GM23338 (cell line): ENCODE data around the gene RNF217. TPM values are rescaled to one million over a fixed set of nuclear protein-coding genes. Genes with fewer than 3 reads are reported as not detected.

ENCODE experiments used
- ATAC-seq: fragments of 200-7000 bp; cut with Tn5 transposase; 3 replicates; pipeline ENCODE4 v1.9.1; 2020
- DNase-seq: peaks from one replicate; pipeline ENCODE4 v3.0.0-alpha.2; 2015; ENCODE audit warnings: low spot score
- H2AFZ ChIP-seq: fragments of 200-600 bp; sonication (generic); 2 replicates; pipeline ENCODE4 v1.8.0; 2016; ENCODE audit warnings: antibody characterized with exemption, mild to moderate bottlenecking, moderate library complexity
- H3F3A ChIP-seq: fragments of 200-600 bp; sonication (generic); replicated peaks from 2 replicates; pipeline ENCODE4 v1.8.0; 2017; ENCODE audit warnings: antibody characterized with exemption, mixed run types, low read depth
- H3K27ac ChIP-seq: fragments of 200-600 bp; sonication (generic); 2 replicates; pipeline ENCODE4 v1.6.1; 2016; ENCODE audit warnings: low read depth
- H3K27me3 ChIP-seq: fragments of 200-600 bp; sonication (generic); 2 replicates; pipeline ENCODE4 v1.8.0; 2016; ENCODE audit warnings: mild to moderate bottlenecking, mixed run types, moderate library complexity; ENCODE audit not compliant: insufficient read depth
- H3K36me3 ChIP-seq: fragments of 200-600 bp; sonication (generic); 2 replicates; pipeline ENCODE4 v1.8.0; 2016; ENCODE audit warnings: mild to moderate bottlenecking; ENCODE audit not compliant: insufficient read depth
- H3K4me1 ChIP-seq: fragments of 200-600 bp; sonication (generic); 2 replicates; pipeline ENCODE4 v1.8.0; 2016; ENCODE audit warnings: mild to moderate bottlenecking, moderate library complexity; ENCODE audit not compliant: insufficient read depth
- H3K4me2 ChIP-seq: fragments of 200-600 bp; sonication (generic); 2 replicates; pipeline ENCODE4 v1.7.1; 2017; ENCODE audit warnings: mixed run types
- H3K4me3 ChIP-seq: fragments of 200-600 bp; sonication (generic); 2 replicates; pipeline ENCODE4 v1.6.1; 2016; ENCODE audit warnings: mixed run types
- H3K79me2 ChIP-seq: fragments of 200-600 bp; sonication (generic); replicated peaks from 2 replicates; pipeline ENCODE4 v1.8.0; 2017; ENCODE audit warnings: mild to moderate bottlenecking; ENCODE audit not compliant: insufficient read depth
- H3K9me2 ChIP-seq: fragments of 200-600 bp; sonication (generic); 2 replicates; pipeline ENCODE4 v1.8.0; 2017; ENCODE audit not compliant: insufficient read depth
- H4K20me1 ChIP-seq: fragments of 200-600 bp; sonication (generic); replicated peaks from 2 replicates; pipeline ENCODE4 v1.8.0; 2017; ENCODE audit warnings: mild to moderate bottlenecking; ENCODE audit not compliant: insufficient read depth
- H3K27ac Mint-ChIP-seq: 2 replicates; pipeline ENCODE4 v1.8.0; 2020; ENCODE audit warnings: inconsistent platforms, mild to moderate bottlenecking, moderate library complexity, mixed read lengths
- H3K27me3 Mint-ChIP-seq: 3 replicates; pipeline ENCODE4 v1.8.0; 2022; ENCODE audit warnings: low read depth, mild to moderate bottlenecking, moderate library complexity, mixed read lengths, inconsistent platforms; ENCODE audit not compliant: insufficient read depth, poor library complexity
- H3K36me3 Mint-ChIP-seq: 3 replicates; pipeline ENCODE4 v1.8.0; 2021; ENCODE audit warnings: low read depth, mild to moderate bottlenecking, inconsistent platforms, moderate library complexity, mixed read lengths
- H3K4me1 Mint-ChIP-seq: 3 replicates; pipeline ENCODE4 v1.8.0; 2020; ENCODE audit warnings: mild to moderate bottlenecking, inconsistent platforms, mixed read lengths
- H3K4me3 Mint-ChIP-seq: 3 replicates; pipeline ENCODE4 v1.8.0; 2021; ENCODE audit warnings: moderate library complexity, mild to moderate bottlenecking, inconsistent platforms, mixed read lengths
- H3K9me3 Mint-ChIP-seq: 3 replicates; pipeline ENCODE4 v1.8.0; 2020; ENCODE audit warnings: moderate library complexity, mild to moderate bottlenecking, inconsistent platforms, mixed read lengths
- CREB1 ChIP-seq: fragments of 250-450 bp; sonication (Bioruptor Pico); IDR thresholded peaks from 2 replicates; pipeline ENCODE4 v1.5.0; 2020; ENCODE audit warnings: low read depth, mild to moderate bottlenecking, moderate library complexity
- CTCF ChIP-seq, 2 experiments: fragments of 200-600 bp in 1 of 2; sonication (generic) in 1 of 2; conservative IDR thresholded peaks; 2 replicates each; pipeline versions ENCODE4 v1.5.1 to v1.6.1; 2016 to 2017; ENCODE audit warnings: antibody characterized with exemption in 2 of 2, low read depth in 2 of 2, mild to moderate bottlenecking in 2 of 2, moderate library complexity in 1 of 2
- ETS1 ChIP-seq: IDR thresholded peaks from 2 replicates; pipeline ENCODE4 v1.6.1; 2016; ENCODE audit warnings: antibody characterized with exemption
- REST ChIP-seq: IDR thresholded peaks from one replicate; pipeline ENCODE4 v1.6.1; 2018; ENCODE audit warnings: antibody characterized with exemption; ENCODE audit not compliant: unreplicated experiment
- ZNF114 ChIP-seq: fragments of 250-450 bp; sonication (Bioruptor Pico); IDR thresholded peaks from 2 replicates; pipeline ENCODE4 v1.5.0; 2020; ENCODE audit warnings: mild to moderate bottlenecking, moderate library complexity
- ZNF462 ChIP-seq: fragments of 250-450 bp; sonication (Bioruptor Pico); IDR thresholded peaks from 2 replicates; pipeline ENCODE4 v1.5.0; 2020; ENCODE audit warnings: mild to moderate bottlenecking, moderate library complexity
- polyA plus RNA-seq: library from polyadenylated mRNA; unstranded; fragments of >200 nt; fragmentation: Nextera tagmentation; extraction: Ambion mirVana; gene quantifications from 2 replicates; pipeline ENCODE4 v1.2.1, GENCODE V29; 2016
- total RNA-seq: library from RNA; depleted of rRNA; stranded (reverse); fragments of >200 nt; shearing (Covaris generic); gene quantifications from 2 replicates; pipeline ENCODE4 v1.2.3, GENCODE V29; 2014

RNF217 gene
- total and polyA plus RNA-seq, 2 experiments from 2014 or later, result 1.7 to 6.2 TPM

GRCh38 chr6:125019281-125019680, 57.0 kb downstream of the RNF217 start:
- no peaks in the 10 kb centered on the region for H3K9me3 Mint-ChIP-seq
- H2AFZ ChIP-seq, result no peak overlapping the region
- no peak overlapping the region for H3K4me3 ChIP-seq
- peaks cover 26% of the 10 kb centered on the region for H3K4me1 ChIP-seq
- H3F3A ChIP-seq, result no peaks in the 10 kb centered on the region
- H3K79me2 ChIP-seq, result no peaks in the 10 kb centered on the region
- H3K4me1 Mint-ChIP-seq, result peaks cover 24% of the 10 kb centered on the region
- no peaks in the 10 kb centered on the region for H4K20me1 ChIP-seq
- H3K27me3 ChIP-seq, result no peaks in the 10 kb centered on the region
- H3K27ac ChIP-seq, result peak overlapping the region; percentile 81; the same call in 1 of the 2 replicates
- no peaks in the 10 kb centered on the region for H3K27me3 Mint-ChIP-seq
- H3K27ac Mint-ChIP-seq, result 0 out of 2 replicates have a peak overlapping the region, but pooled peaks have one; percentile 17
- ATAC-seq (no peak), DNase-seq (no peak)
- TF ChIP-seq REST (no peak), ZNF462 (CRISPR knock-in tag) (no peak), CTCF (conservative IDR thresholded peaks at IDR 0.05; ENCODE audit: low read depth in 2 of 2) (no peak), ETS1 (no peak), CREB1 (no peak), ZNF114 (no peak)
- no peaks in the 10 kb centered on the region for H3K9me2 ChIP-seq
- no peaks in the 10 kb centered on the region for H3K36me3 ChIP-seq
- H3K36me3 Mint-ChIP-seq, result no peaks in the 10 kb centered on the region
- H3K4me2 ChIP-seq, result no peak overlapping the region
- no peak overlapping the region for H3K4me3 Mint-ChIP-seq
